ENCODE results near the gene DPP6. TPM values are rescaled to one million over a fixed set of nuclear protein-coding genes. Genes with fewer than 3 reads are reported as not detected.

DPP6 gene
- total and polyA plus RNA-seq, 9 of the 15 experiments (the other 6 are each of a cell fraction or from before 2014, with no cell fraction given), result not detected

- no peak overlapping the region for H3K4me3 ChIP-seq
- no peaks in the 10 kb centered on the region for H3K36me3 ChIP-seq (ENCODE audit: control insufficient read depth, insufficient read depth, low read length)
- H3K4me1 ChIP-seq (replicated peaks in 1 of 2; ENCODE audit: control insufficient read depth in 2 of 2, insufficient read depth in 2 of 2, low read length in 2 of 2), result no peaks in the 10 kb centered on the region
- no peak for FAIRE-seq
- peaks cover 0 to 12% of the 10 kb centered on the region in 2 experiments; a peak in 2 of 5 replicates for H3K27me3 ChIP-seq (ENCODE audit: control insufficient read depth in 2 of 2, insufficient read depth in 2 of 2, low read length in 2 of 2)
- no peaks in the 10 kb centered on the region for H3K79me2 ChIP-seq (ENCODE audit: control insufficient read depth, insufficient read depth, low read length)
- BruUV-seq (replicated peaks), result no TSS peak
- TF ChIP-seq U2AF1 (optimal IDR thresholded peaks at IDR 0.05; ENCODE audit: low read depth, low read length) (no peak), RAD21 (CRISPR knock-in tag; conservative IDR thresholded peaks at IDR 0.05 in 1 of 2, IDR thresholded peaks at IDR 0.05 in 1 of 2) (no peak), NELFE (IDR thresholded peaks at IDR 0.05; ENCODE audit: insufficient read depth, insufficient read length) (no peak), RBM39 (optimal IDR thresholded peaks at IDR 0.05; ENCODE audit: low read depth, low read length) (no peak), MCM5 (IDR thresholded peaks at IDR 0.05; ENCODE audit: low read depth) (no peak), SIN3A (IDR thresholded peaks at IDR 0.05; ENCODE audit: borderline replicate concordance in 2 of 2, control insufficient read depth in 1 of 2, low read depth in 2 of 2, low read length in 2 of 2) (no peak), GABPB2 (CRISPR knock-in tag; conservative IDR thresholded peaks at IDR 0.05) (no peak), WHSC1 (IDR thresholded peaks at IDR 0.05; ENCODE audit: low read length) (no peak), SMAD4 (CRISPR knock-in tag; conservative IDR thresholded peaks at IDR 0.05) (no peak), SPI1 (IDR thresholded peaks at IDR 0.05; ENCODE audit: borderline replicate concordance, low read depth, low read length) (no peak), HCFC1 (IDR thresholded peaks at IDR 0.05; ENCODE audit: low read depth, low read length) (no peak), GATAD2A (IDR thresholded peaks at IDR 0.05) (no peak), NCOA6 (IDR thresholded peaks at IDR 0.05) (no peak), ZZZ3 (IDR thresholded peaks at IDR 0.05) (no peak), FOSL1 (tag; conservative IDR thresholded peaks at IDR 0.05) (no peak), NFIX (CRISPR knock-in tag; IDR thresholded peaks at IDR 0.05; ENCODE audit: low read depth) (no peak), MYC (IDR thresholded peaks at IDR 0.05; ENCODE audit: low read depth, low read length) (no peak), MYC (CRISPR knock-in tag; IDR thresholded peaks at IDR 0.05; ENCODE audit: borderline replicate concordance, low read depth) (no peak), RFX1 (IDR thresholded peaks at IDR 0.05) (no peak)
- TF ChIP-seq, protein P1, sequence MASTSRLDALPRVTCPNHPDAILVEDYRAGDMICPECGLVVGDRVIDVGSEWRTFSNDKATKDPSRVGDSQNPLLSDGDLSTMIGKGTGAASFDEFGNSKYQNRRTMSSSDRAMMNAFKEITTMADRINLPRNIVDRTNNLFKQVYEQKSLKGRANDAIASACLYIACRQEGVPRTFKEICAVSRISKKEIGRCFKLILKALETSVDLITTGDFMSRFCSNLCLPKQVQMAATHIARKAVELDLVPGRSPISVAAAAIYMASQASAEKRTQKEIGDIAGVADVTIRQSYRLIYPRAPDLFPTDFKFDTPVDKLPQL (IDR thresholded peaks at IDR 0.05; ENCODE audit: extremely low read depth, insufficient read length), result no peak
- TF ChIP-seq, protein P2, sequence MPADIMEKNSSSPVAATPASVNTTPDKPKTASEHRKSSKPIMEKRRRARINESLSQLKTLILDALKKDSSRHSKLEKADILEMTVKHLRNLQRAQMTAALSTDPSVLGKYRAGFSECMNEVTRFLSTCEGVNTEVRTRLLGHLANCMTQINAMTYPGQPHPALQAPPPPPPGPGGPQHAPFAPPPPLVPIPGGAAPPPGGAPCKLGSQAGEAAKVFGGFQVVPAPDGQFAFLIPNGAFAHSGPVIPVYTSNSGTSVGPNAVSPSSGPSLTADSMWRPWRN (IDR thresholded peaks at IDR 0.05; ENCODE audit: low read depth), result no peak
- WGBS (ENCODE audit: insufficient coverage, low coverage, missing lambda C conversion rate), result 0% methylated on average over 9 of the region's 9 CpGs
- H3K9me3 ChIP-seq (replicated peaks; ENCODE audit: control insufficient read depth, insufficient read depth, low read depth, low read length), result no peaks in the 10 kb centered on the region
- no peaks in the 10 kb centered on the region for H3K9me1 ChIP-seq (ENCODE audit: control insufficient read depth, insufficient read depth, low read length)
- no peak for DNase-seq (ENCODE audit: extremely low read depth in 1 of 4, low spot score in 3 of 4)
- no peak overlapping the region for H3K9ac ChIP-seq (ENCODE audit: insufficient read depth in 1 of 2, low read depth in 2 of 2, low read length in 2 of 2)
- H4K20me1 ChIP-seq (replicated peaks; ENCODE audit: control insufficient read depth, insufficient read depth, low read length), result no peaks in the 10 kb centered on the region
- no peak overlapping the region for H2AFZ ChIP-seq (ENCODE audit: low read depth, low read length)
- no peak overlapping the region for H3K27ac ChIP-seq (ENCODE audit: extremely low read depth, low read depth, low read length)
- no peak for ATAC-seq
- intact Hi-C loops (cut with micrococcal nuclease) (no loop called here), in situ Hi-C loops (cut with MboI) (no loop called here)
- no peak overlapping the region for H3K4me2 ChIP-seq (ENCODE audit: insufficient read depth, low read length)
- POLR2A ChIA-PET, result no interaction called here
- CTCF ChIA-PET (ENCODE audit: low intra/inter-chr PET ratio), result no interaction called here
Measured at GRCh38 chr7:154546946-154547587, 494.9 kb downstream of the DPP6 start.
